ENCODE results near the gene SPPL2B.
"Not testable (repeated sequence)": the region's sequence is repeated elsewhere in the genome, so short reads cannot be mapped to it uniquely, and the experiment has no call there.

Gene SPPL2B

GRCh38 chr19:2375353-2376121 lies 47.1 kb downstream of the SPPL2B start:
- no peak for DNase-seq (ENCODE audit: low read depth in 1 of 2, low spot score in 1 of 2)

- DNase-seq (ENCODE audit: low read depth in 1 of 2, low spot score in 1 of 2) = no peak
Measured at GRCh38 chr19:2376784-2377519, 48.5 kb downstream of the SPPL2B start.

GRCh38 chr19:2380567-2380966 lies 52.1 kb downstream of the SPPL2B start:
- no peak for DNase-seq (ENCODE audit: low read depth in 1 of 2, low spot score in 1 of 2)

GRCh38 chr19:2381148-2381820 lies 52.8 kb downstream of the SPPL2B start:
- DNase-seq (ENCODE audit: low read depth in 1 of 2, low spot score in 1 of 2) = no peak

- no peak for DNase-seq (ENCODE audit: low read depth in 1 of 2, low spot score in 1 of 2)
Measured at GRCh38 chr19:2382530-2383222, 54.2 kb downstream of the SPPL2B start.

- no peak for DNase-seq (ENCODE audit: low read depth in 1 of 2, low spot score in 1 of 2)
Measured at GRCh38 chr19:2385053-2385721, 56.7 kb downstream of the SPPL2B start.

- DNase-seq (ENCODE audit: low read depth in 1 of 2, low spot score in 1 of 2) = no peak
Measured at GRCh38 chr19:2387367-2388288, 59.1 kb downstream of the SPPL2B start.

- no peak for DNase-seq (ENCODE audit: low read depth in 1 of 2, low spot score in 1 of 2)
Measured at GRCh38 chr19:2389594-2389993, 61.1 kb downstream of the SPPL2B start.

- no peak for DNase-seq (ENCODE audit: low read depth in 1 of 2, low spot score in 1 of 2)
Measured at GRCh38 chr19:2391118-2391725, 62.7 kb downstream of the SPPL2B start.

- DNase-seq (ENCODE audit: low read depth in 1 of 2, low spot score in 1 of 2) = no peak
Measured at GRCh38 chr19:2392366-2392765, 63.9 kb downstream of the SPPL2B start.

- not testable (repeated sequence) for DNase-seq (ENCODE audit: low read depth in 1 of 2, low spot score in 1 of 2)
Measured at GRCh38 chr19:2392899-2393298, 64.4 kb downstream of the SPPL2B start.

GRCh38 chr19:2394054-2394441 lies 65.6 kb downstream of the SPPL2B start:
- DNase-seq (ENCODE audit: low read depth in 1 of 2, low spot score in 1 of 2) = no peak

GRCh38 chr19:2394442-2395292 lies 66.2 kb downstream of the SPPL2B start:
- DNase-seq (ENCODE audit: low read depth in 1 of 2, low spot score in 1 of 2) = no peak

GRCh38 chr19:2395293-2395829 lies 66.9 kb downstream of the SPPL2B start:
- DNase-seq (ENCODE audit: low read depth in 1 of 2, low spot score in 1 of 2) = not testable (repeated sequence)

- not testable (repeated sequence) for DNase-seq (ENCODE audit: low read depth in 1 of 2, low spot score in 1 of 2)
Measured at GRCh38 chr19:2397173-2397572, 68.7 kb downstream of the SPPL2B start.

GRCh38 chr19:2398735-2399305 lies 70.3 kb downstream of the SPPL2B start:
- no peak for DNase-seq (ENCODE audit: low read depth in 1 of 2, low spot score in 1 of 2)

GRCh38 chr19:2399582-2399981 lies 71.1 kb downstream of the SPPL2B start:
- DNase-seq (ENCODE audit: low read depth in 1 of 2, low spot score in 1 of 2) = no peak

Data from stimulated activated CD4-positive, alpha-beta T cell treated with anti-CD3 and anti-CD28 coated beads, Interleukin-15, amount 100 ng/mL, for 1 hour (primary cell).